Body of pancreas (tissue), 4 donors: ENCODE results near the gene ADTRP. TPM values are rescaled to one million over a fixed set of nuclear protein-coding genes. Genes with fewer than 3 reads are reported as not detected.

Experiments used
- ATAC-seq: fragments of 150-250 bp; one replicate; pipeline ENCODE4 v1.9.1; 2016
- DNase-seq, 4 donors: peaks; one replicate each; pipeline ENCODE4 v3.0.0-alpha.2; 2019
- H3K27ac ChIP-seq, 4 donors: fragments of 200-600 bp; sonication (generic); 1 replicate in 3 of 4; 2 replicates in 1 of 4; pipeline versions ENCODE4 v1.5.1 to v1.6.1; 2016 to 2019; ENCODE audit warnings: mild to moderate bottlenecking in 1 of 4, mixed read lengths in 1 of 4, moderate library complexity in 1 of 4
- H3K27me3 ChIP-seq, 2 donors: fragments of 200-600 bp; sonication (generic); one replicate each; pipeline ENCODE4 v1.6.0; 2016; ENCODE audit warnings: mild to moderate bottlenecking in 1 of 2
- H3K36me3 ChIP-seq, 2 donors: fragments of 200-600 bp; sonication (generic); replicated peaks in 1 of 2; 2 replicates each; pipeline ENCODE4 v1.5.1; 2016; ENCODE audit warnings: low read depth in 2 of 2; ENCODE audit not compliant: insufficient read depth in 1 of 2
- H3K4me1 ChIP-seq: fragments of 200-600 bp; sonication (generic); one replicate; pipeline ENCODE4 v1.6.0; 2016
- H3K4me3 ChIP-seq, 2 donors: fragments of 200-600 bp; sonication (generic); 1 replicate in 1 of 2; 2 replicates in 1 of 2; pipeline ENCODE4 v1.5.1; 2016 to 2019
- H3K9me3 ChIP-seq, 3 donors: fragments of 200-600 bp; sonication (generic); 1 replicate in 2 of 3; 2 replicates in 1 of 3; pipeline ENCODE4 v1.5.1; 2016
- CTCF ChIP-seq, 7 experiments: fragments of 450-650 bp in 4 of 7; fragments of 200-600 bp in 3 of 7; sonication (generic) in 3 of 7; IDR thresholded peaks; one replicate each; pipeline ENCODE4 v1.5.1; 2016 to 2019; ENCODE audit warnings: antibody characterized with exemption in 7 of 7
- POLR2A ChIP-seq, 3 donors: fragments of 450-650 bp; IDR thresholded peaks; one replicate each; pipeline ENCODE4 v1.6.1; 2016; ENCODE audit warnings: antibody characterized with exemption in 3 of 3, mild to moderate bottlenecking in 2 of 3
- WGBS, 2 donors: methylation state at CpG; one replicate each; pipeline ENCODE4 v1.1.5; 2017; 5-methylcytosine and 5-hydroxymethylcytosine counted together
- intact Hi-C: fragments of 100-400 bp; cut with DNase I; formaldehyde crosslinking; loops from one replicate; pipeline ENCODE4 v1.15.1; 2023
- total RNA-seq, 2 donors: library from RNA; depleted of rRNA; stranded (reverse); fragments of >200 nt; gene quantifications; one replicate each; pipeline ENCODE4 v1.1.0, GENCODE V29; 2016

Gene ADTRP
- total RNA-seq, 2 donors from 2014 or later = not detected

DNA sequence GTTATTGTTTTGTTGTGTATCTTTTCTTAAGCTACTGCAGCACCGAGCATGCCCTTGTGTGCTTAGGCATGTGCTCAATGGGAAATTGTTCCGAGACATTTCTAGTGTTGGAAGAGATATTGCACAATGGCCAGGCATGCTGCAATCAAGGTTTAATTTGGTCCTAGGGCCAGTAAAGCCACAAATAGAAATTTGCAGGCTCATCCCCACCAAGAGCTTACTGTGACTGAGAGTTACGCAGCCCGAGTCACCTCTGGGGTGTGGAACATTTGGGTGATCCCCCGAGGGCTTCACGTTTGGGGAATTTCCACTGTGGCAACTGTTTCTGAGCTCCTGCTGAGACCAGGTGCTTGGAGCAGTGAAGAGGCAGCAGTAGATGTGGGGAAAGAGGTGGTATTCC is 65.8 kb downstream of the ADTRP start:
- TF ChIP-seq POLR2A (IDR thresholded peaks at IDR 0.05) = no peak
- TF ChIP-seq CTCF (IDR thresholded peaks at IDR 0.05) = no peak
- Histone ChIP-seq H3K27ac (no peak overlapping the region), H3K27me3 (no peaks in the 10 kb centered on the region), H3K36me3 (no peaks in the 10 kb centered on the region), H3K4me1 (no peaks in the 10 kb centered on the region), H3K9me3 (no peaks in the 10 kb centered on the region), H3K4me3 (no peak overlapping the region)
- peak; percentile 27 for ATAC-seq
- peak in 2 of 4 donors; percentile 19 to 57 for DNase-seq
- intact Hi-C loops = no loop called here
- 62 to 94% methylated on average over 6 of the region's 6 CpGs for WGBS, 2 donors

DNA sequence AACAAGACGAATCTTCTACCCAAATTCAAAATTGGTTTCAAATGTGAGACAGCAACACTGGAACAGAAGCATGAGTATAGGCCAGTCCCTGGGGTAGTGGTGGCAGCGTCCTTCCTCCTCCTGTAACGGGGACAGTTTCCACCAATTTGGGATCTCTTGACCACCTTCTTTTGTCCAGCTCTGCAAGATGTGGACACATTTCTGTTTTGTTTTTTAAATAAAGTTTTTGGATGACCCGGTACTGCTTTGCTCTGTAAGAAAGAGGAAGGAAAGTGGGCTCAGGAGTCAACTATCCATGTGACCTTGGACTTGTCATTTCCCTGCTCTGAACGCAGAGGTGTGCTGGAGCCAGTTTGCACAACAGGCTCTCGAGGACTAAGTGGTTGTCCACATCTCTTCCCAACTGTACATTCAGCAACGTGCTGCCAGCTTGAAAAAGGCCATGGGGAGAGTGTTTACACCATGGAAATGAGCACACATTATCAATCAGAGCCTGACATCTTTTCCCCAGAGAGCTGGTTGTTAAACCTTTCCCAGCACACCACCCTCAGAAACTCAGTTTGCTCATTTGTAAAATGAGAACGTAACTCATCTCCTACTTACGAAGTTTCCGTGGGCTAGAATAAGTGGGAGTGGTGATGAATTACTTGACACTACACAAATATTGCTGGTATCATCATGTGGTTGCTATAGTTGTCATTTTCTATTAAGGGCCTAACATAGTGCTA is 66.5 kb downstream of the ADTRP start:
- WGBS, 2 donors = 59 to 69% methylated on average over 10 of the region's 10 CpGs
- intact Hi-C loops = no loop called here
- H3K9me3 ChIP-seq = no peaks in the 10 kb centered on the region
- H3K4me3 ChIP-seq = no peak overlapping the region
- H3K27me3 ChIP-seq = no peaks in the 10 kb centered on the region
- ATAC-seq = no peak
- no peaks in the 10 kb centered on the region for H3K4me1 ChIP-seq
- no peak overlapping the region for H3K27ac ChIP-seq
- no peaks in the 10 kb centered on the region for H3K36me3 ChIP-seq
- no peak for DNase-seq
- TF ChIP-seq POLR2A (IDR thresholded peaks at IDR 0.05) (no peak), CTCF (IDR thresholded peaks at IDR 0.05) (no peak)

DNA sequence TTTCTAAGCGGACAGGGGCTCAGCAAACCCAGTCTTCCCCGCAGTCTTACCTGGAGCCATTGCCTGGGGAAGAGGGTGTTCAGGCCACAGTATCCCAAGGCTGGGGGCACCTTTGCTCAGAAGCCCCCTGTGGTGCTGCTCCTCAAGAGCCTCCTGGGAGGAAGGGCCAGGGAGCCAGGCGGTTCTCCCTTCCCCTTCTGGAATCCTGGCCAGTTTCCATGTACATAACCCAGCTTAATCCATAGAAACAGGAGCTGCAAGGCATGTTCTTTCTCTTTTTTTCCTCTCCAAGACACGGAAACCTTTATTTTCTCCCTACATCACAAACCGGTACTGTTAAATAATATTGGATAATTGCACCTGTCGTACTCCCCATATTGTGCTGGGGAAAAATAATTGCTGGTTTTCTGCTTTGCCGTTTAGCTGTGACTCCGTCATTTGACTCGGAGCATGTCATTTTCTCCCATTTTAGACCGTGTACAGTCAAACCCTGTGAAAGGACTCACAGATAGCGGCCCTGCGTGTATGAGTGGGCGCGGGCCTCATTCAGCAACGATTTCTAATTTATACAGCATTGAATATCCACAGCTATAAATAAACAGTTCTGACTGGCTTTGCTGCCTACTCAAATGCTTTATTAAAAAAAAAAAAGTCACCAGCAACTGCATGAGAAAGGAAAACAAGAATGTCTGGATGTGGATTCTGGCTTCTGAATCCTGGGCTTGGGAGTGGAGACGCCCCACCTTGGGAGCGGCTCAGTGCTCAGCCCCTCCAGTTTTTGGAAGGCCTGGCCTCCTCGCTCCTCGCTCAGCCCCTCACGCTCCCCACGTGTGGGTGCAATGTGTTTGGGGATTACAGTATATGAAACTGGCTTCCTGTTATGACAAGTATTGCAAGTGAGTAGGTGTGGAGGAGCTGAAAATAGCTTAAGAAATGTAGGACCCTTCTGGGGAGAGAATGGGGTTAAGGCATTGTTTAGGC is 67.3 kb downstream of the ADTRP start:
- H3K4me3 ChIP-seq = no peak overlapping the region
- no peak overlapping the region for H3K27ac ChIP-seq
- no peaks in the 10 kb centered on the region for H3K4me1 ChIP-seq
- H3K9me3 ChIP-seq = no peaks in the 10 kb centered on the region
- intact Hi-C loops = no loop called here
- TF ChIP-seq POLR2A (IDR thresholded peaks at IDR 0.05) = no peak
- TF ChIP-seq CTCF (IDR thresholded peaks at IDR 0.05) = no peak
- ATAC-seq (no peak), DNase-seq (no peak)
- no peaks in the 10 kb centered on the region for H3K27me3 ChIP-seq
- H3K36me3 ChIP-seq = no peaks in the 10 kb centered on the region
- WGBS, 2 donors = 84 to 85% methylated on average over 21 of the region's 21 CpGs

DNA sequence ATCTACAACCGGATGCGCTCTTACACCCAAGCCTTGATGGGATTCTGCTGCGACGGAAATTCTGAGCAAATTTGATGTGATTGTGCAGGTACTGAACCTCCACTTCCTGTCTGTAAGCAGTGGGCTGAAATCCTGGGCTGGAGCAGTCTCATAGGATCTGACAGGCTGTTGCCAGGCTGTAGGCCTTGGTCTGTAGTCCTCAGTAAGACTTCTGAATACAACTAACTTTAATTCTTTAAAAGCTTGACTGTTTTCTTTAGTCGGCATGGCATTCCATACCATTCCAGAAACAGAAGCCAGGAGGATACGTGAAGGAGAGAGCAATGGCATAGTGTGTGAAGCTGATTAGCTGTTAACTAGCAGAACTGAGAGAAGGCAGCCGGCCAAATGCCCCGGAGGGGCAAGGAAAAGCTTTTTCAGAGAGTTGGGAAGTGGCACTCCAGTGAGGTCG is 68.3 kb downstream of the ADTRP start:
- Histone ChIP-seq H3K36me3 (no peaks in the 10 kb centered on the region), H3K4me3 (no peak overlapping the region), H3K9me3 (no peaks in the 10 kb centered on the region), H3K4me1 (no peaks in the 10 kb centered on the region), H3K27me3 (no peaks in the 10 kb centered on the region), H3K27ac (no peak overlapping the region)
- 51 to 64% methylated on average over 9 of the region's 9 CpGs for WGBS, 2 donors
- intact Hi-C loops = no loop called here
- ATAC-seq = no peak
- TF ChIP-seq POLR2A (IDR thresholded peaks at IDR 0.05) (no peak), CTCF (IDR thresholded peaks at IDR 0.05) (no peak)
- no peak for DNase-seq
